Glomerular visceral epithelial cell (primary cell): ENCODE results near the gene IHH.
A peak's percentile ranks its signal among the peaks of the same experiment; 100 is the strongest.

Experiments used
- DNase-seq: peaks from one replicate; pipeline ENCODE4 v3.0.0-alpha.2; 2016; ENCODE audit errors: extremely low spot score

IHH gene

GRCh38 chr2:219019436-219019835 is 41.3 kb downstream of the IHH start:
- no peak for DNase-seq

GRCh38 chr2:219018726-219019125 is 42.0 kb downstream of the IHH start:
- DNase-seq = no peak

- DNase-seq = no peak
Measured at GRCh38 chr2:219018286-219018685, 42.4 kb downstream of the IHH start.

GRCh38 chr2:219017201-219017931 is 43.4 kb downstream of the IHH start:
- DNase-seq = no peak

DNA sequence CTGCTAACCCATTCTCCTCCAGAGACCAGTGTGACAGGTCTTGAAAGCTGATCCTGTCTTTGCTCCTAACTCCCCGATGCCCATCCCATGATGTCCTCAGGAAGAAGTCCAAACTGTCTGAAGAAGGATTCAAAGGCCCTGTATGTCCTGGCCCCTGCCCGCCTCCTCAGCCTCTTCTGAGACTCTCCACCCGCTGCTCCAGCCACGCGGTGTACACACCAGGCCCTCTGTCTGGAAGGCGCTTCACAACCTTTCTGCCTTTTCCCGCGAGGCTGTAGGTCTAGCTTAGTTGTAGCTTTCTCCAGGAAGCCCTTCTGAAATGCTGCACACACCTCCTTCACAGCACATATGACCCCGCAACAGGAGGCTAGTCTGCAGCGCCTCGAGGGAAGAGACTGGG is 44.0 kb downstream of the IHH start:
- no peak for DNase-seq

DNA sequence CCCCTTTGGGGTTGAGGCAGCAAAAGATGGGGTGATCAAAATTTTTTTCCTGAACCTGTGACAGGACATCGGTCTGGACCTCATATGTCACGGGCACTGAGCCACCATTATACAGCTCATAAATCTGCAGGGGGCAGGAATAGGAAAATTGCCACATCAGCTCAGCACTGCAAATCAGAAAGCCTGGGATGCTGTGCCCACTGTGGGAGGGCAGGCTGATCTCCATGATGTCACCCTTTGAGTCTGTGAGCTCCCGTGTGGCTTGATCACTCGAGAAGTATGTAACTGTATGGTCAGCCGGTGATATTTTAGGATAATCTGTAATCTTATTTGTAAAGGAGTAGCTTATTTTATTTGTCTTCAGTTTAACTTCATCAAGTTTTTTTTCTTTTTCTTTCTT is 49.8 kb downstream of the IHH start:
- no peak for DNase-seq

GRCh38 chr2:219010162-219010756 is 50.5 kb downstream of the IHH start:
- DNase-seq = peak; percentile 17

DNA sequence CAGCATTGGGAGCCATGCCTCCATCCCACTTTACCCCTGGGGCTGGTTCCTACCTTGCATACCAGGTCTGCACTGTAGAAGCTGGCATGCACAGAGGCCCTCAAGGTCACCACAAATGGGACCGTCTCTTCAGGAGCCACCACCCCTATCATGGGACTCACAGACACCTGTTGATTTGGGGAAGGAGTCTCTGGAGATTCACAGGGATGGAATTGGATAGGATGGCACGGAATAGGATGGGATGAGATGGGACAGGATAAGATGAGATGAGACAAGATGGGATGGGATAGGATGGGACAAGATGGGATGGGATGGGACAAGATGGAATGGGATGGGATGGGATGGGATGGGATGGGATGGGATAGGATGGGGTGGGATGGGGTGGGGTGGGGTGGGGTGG is 51.4 kb downstream of the IHH start:
- no peak for DNase-seq
